HepG2 (cell line): ENCODE results near the gene DNTTIP2. TPM values are rescaled to one million over a fixed set of nuclear protein-coding genes. Genes with fewer than 3 reads are reported as not detected.

ENCODE experiments used
- ATAC-seq: fragments of 200-7000 bp; cut with Tn5 transposase; 3 replicates; pipeline ENCODE4 v1.9.1; 2020; ENCODE audit warnings: mild to moderate bottlenecking, moderate library complexity
- BruUV-seq: library from RNA; stranded (reverse); fragments of 400-500 nt; replicated peaks from 2 replicates; lab custom pipeline; 2021; lab: Mats Ljungman, UMichigan
- CTCF ChIA-PET: fragments of 300-600 bp; formaldehyde crosslinking; extraction: SDS; loops from one replicate; lab custom pipeline; 2021; ENCODE audit warnings: low total read pairs, inconsistent platforms, low intra/inter-chr PET ratio; lab: Yijun Ruan, JAX
- POLR2A ChIA-PET: fragments of 350-600 bp; sonication (Branson Sonifier 250); formaldehyde crosslinking; loops from one replicate; lab custom pipeline; 2020; ENCODE audit warnings: antibody characterized with exemption, inconsistent platforms; lab: Yijun Ruan, JAX
- DNase-seq: peaks from one replicate; pipeline ENCODE4 v3.0.0-alpha.2; 2015; ENCODE audit warnings: low spot score
- FAIRE-seq: peaks from 3 replicates; lab custom pipeline; 2011; peaks lifted over from hg19 to GRCh38; lab: Jason Lieb, UNC
- H2AFZ ChIP-seq: one replicate; pipeline ENCODE4 v1.6.1; 2011; ENCODE audit warnings: low read length, inconsistent platforms
- H3K27ac ChIP-seq: fragments of 300-600 bp; 3 replicates; pipeline ENCODE4 v1.8.0; 2011; ENCODE audit warnings: mixed run types, mild to moderate bottlenecking, mixed read lengths, low read length, inconsistent platforms; ENCODE audit not compliant: insufficient read depth; ENCODE audit errors: extremely low read length
- H3K27me3 ChIP-seq, 2 experiments: fragments of 200-600 bp in 1 of 2; 2 replicates in 1 of 2; 3 replicates in 1 of 2; pipeline versions ENCODE4 v1.6.0 to v1.8.0; 2011; ENCODE audit warnings: low read length in 2 of 2, mild to moderate bottlenecking in 2 of 2, moderate library complexity in 2 of 2, inconsistent platforms in 1 of 2; ENCODE audit not compliant: insufficient read depth in 2 of 2, control insufficient read depth in 1 of 2
- H3K36me3 ChIP-seq, 2 experiments: fragments of 200-600 bp in 1 of 2; replicated peaks in 1 of 2; 2 replicates in 1 of 2; 3 replicates in 1 of 2; pipeline versions ENCODE4 v1.5.1 to v1.8.0; 2011; ENCODE audit warnings: low read length in 2 of 2, inconsistent platforms in 1 of 2; ENCODE audit not compliant: insufficient read depth in 2 of 2, control insufficient read depth in 1 of 2
- H3K4me1 ChIP-seq: 2 replicates; pipeline ENCODE4 v1.5.1; 2012; ENCODE audit warnings: low read length, inconsistent platforms; ENCODE audit not compliant: insufficient read depth
- H3K4me2 ChIP-seq: 2 replicates; pipeline ENCODE4 v1.6.0; 2011; ENCODE audit warnings: low read depth, low read length, inconsistent platforms
- H3K4me3 ChIP-seq, 3 experiments: fragments of 200-600 bp in 1 of 3; sonication (generic), shearing (Covaris generic) in 1 of 3; replicated peaks in 1 of 3; 2 replicates each; pipeline ENCODE4 v1.5.1; 2011 to 2016; ENCODE audit warnings: low read length in 3 of 3, inconsistent platforms in 2 of 3, low read depth in 2 of 3, mild to moderate bottlenecking in 2 of 3, control low read depth in 1 of 3, mixed read lengths in 1 of 3; ENCODE audit not compliant: insufficient read depth in 1 of 3
- H3K79me2 ChIP-seq: one replicate; pipeline ENCODE4 v1.6.1; 2011; ENCODE audit warnings: low read length, inconsistent platforms; ENCODE audit not compliant: insufficient read depth
- H3K9ac ChIP-seq: 2 replicates; pipeline ENCODE4 v1.6.0; 2011; ENCODE audit warnings: mild to moderate bottlenecking, low read depth, low read length, inconsistent platforms; ENCODE audit not compliant: insufficient read depth
- H3K9me3 ChIP-seq: 2 replicates; pipeline ENCODE4 v1.5.1; 2012; ENCODE audit warnings: mild to moderate bottlenecking, low read length
- H4K20me1 ChIP-seq: 2 replicates; pipeline ENCODE4 v1.6.0; 2011; ENCODE audit warnings: inconsistent platforms, mild to moderate bottlenecking, low read length, moderate library complexity; ENCODE audit not compliant: insufficient read depth
- GABPB1 ChIP-seq: IDR thresholded peaks from 2 replicates; pipeline ENCODE4 v1.6.1; 2016; ENCODE audit warnings: mild to moderate bottlenecking, missing genetic modification reagents, moderate library complexity, missing compliant biosample characterization
- MAFG ChIP-seq: sonication (generic); formaldehyde crosslinking; IDR thresholded peaks from 2 replicates; pipeline ENCODE4 v1.5.1; 2020; ENCODE audit warnings: mild to moderate bottlenecking, missing genetic modification reagents
- PAWR ChIP-seq: sonication (generic); formaldehyde crosslinking; IDR thresholded peaks from 2 replicates; pipeline ENCODE4 v1.4.0; 2020; ENCODE audit warnings: missing genetic modification reagents, mild to moderate bottlenecking, borderline replicate concordance
- RAD21 ChIP-seq: fragments of 450-650 bp; formaldehyde crosslinking; IDR thresholded peaks from 2 replicates; pipeline ENCODE4 v1.5.0; 2020; ENCODE audit warnings: mild to moderate bottlenecking
- SATB2 ChIP-seq: sonication (generic); formaldehyde crosslinking; IDR thresholded peaks from 2 replicates; pipeline ENCODE4 v1.5.0; 2020; ENCODE audit warnings: missing genetic modification reagents
- SMAD1 ChIP-seq: sonication (generic); formaldehyde crosslinking; IDR thresholded peaks from 2 replicates; pipeline ENCODE4 v1.4.0; 2020; ENCODE audit warnings: missing genetic modification reagents, low read depth, mild to moderate bottlenecking, borderline replicate concordance
- ZKSCAN5 ChIP-seq: sonication (generic); formaldehyde crosslinking; IDR thresholded peaks from 2 replicates; pipeline ENCODE4 v1.5.1; 2020; ENCODE audit warnings: mild to moderate bottlenecking, missing genetic modification reagents
- ZNF224 ChIP-seq: sonication (generic); formaldehyde crosslinking; IDR thresholded peaks from 2 replicates; pipeline ENCODE4 v1.5.0; 2020; ENCODE audit warnings: mild to moderate bottlenecking, missing genetic modification reagents
- ZNF607 ChIP-seq: sonication (generic); formaldehyde crosslinking; IDR thresholded peaks from 2 replicates; pipeline ENCODE4 v1.5.1; 2020; ENCODE audit warnings: missing genetic modification reagents, mild to moderate bottlenecking, borderline replicate concordance
- WGBS: methylation state at CpG from one replicate; pipeline ENCODE4 v1.1.6; 2017; ENCODE audit warnings: low lambda C conversion rate; 5-methylcytosine and 5-hydroxymethylcytosine counted together
- in situ Hi-C: cut with HindIII; loops from 2 replicates; pipeline ENCODE4 v1.10.0; 2017; ENCODE audit warnings: low pct_unique_long_range_greater_than_20kb; ENCODE audit not compliant: extremely low pct_ligation_motif_present
- intact Hi-C: fragments of 100-400 bp; cut with micrococcal nuclease; formaldehyde crosslinking; loops from one replicate; pipeline ENCODE4 v1.10.0; 2022; ENCODE audit not compliant: unreplicated experiment
- polyA plus RNA-seq, 8 experiments: library from polyadenylated mRNA; depleted of rRNA in 3 of 8; stranded (reverse) in 7 of 8; unstranded in 1 of 8; fragments of >200 nt; fragmentation: Illumina TruSeq in 4 of 8; extraction: Trizol in 4 of 8; gene quantifications; 2 replicates each; pipeline versions ENCODE4 v1.2.1 to v1.2.3, GENCODE V29; 2011 to 2016; ENCODE audit warnings: low read depth in 4 of 8, missing spikeins in 1 of 8, mixed read lengths in 1 of 8; ENCODE audit not compliant: insufficient read depth in 1 of 8
- total RNA-seq, 5 experiments: library from RNA; depleted of rRNA; stranded (reverse); fragments of >200 nt; fragmentation: Illumina TruSeq; extraction: Trizol; gene quantifications; 2 replicates each; pipeline ENCODE4 v1.2.3, GENCODE V29; 2016; ENCODE audit warnings: low read depth in 1 of 5
- TF ChIP-seq, protein P1 (sequence below): IDR thresholded peaks from 2 replicates; pipeline ENCODE4 v1.6.1; 2018; ENCODE audit warnings: missing genetic modification reagents, mild to moderate bottlenecking, missing compliant biosample characterization
- TF ChIP-seq, protein P2 (sequence below): sonication (generic); formaldehyde crosslinking; conservative IDR thresholded peaks from 2 replicates; pipeline ENCODE4 v1.4.0; 2020; ENCODE audit warnings: missing genetic modification reagents
- TF ChIP-seq, protein P3 (sequence below): sonication (generic); formaldehyde crosslinking; IDR thresholded peaks from 2 replicates; pipeline ENCODE4 v1.8.1; 2023; ENCODE audit warnings: mild to moderate bottlenecking, missing genetic modification reagents, borderline replicate concordance
- TF ChIP-seq, protein P4 (sequence below): sonication (generic); formaldehyde crosslinking; IDR thresholded peaks from 2 replicates; pipeline ENCODE4 v1.9.0; 2021; ENCODE audit warnings: missing genetic modification reagents, borderline replicate concordance
- TF ChIP-seq, protein P5 (sequence below): sonication (generic); formaldehyde crosslinking; IDR thresholded peaks from 2 replicates; pipeline ENCODE4 v1.4.0; 2020; ENCODE audit warnings: missing genetic modification reagents

The DNTTIP2 gene
- total and polyA plus RNA-seq, 2 of the 13 experiments (the other 11 are each of a cell fraction or from before 2014, with no cell fraction given), result 11.4 to 63.3 TPM

DNA sequence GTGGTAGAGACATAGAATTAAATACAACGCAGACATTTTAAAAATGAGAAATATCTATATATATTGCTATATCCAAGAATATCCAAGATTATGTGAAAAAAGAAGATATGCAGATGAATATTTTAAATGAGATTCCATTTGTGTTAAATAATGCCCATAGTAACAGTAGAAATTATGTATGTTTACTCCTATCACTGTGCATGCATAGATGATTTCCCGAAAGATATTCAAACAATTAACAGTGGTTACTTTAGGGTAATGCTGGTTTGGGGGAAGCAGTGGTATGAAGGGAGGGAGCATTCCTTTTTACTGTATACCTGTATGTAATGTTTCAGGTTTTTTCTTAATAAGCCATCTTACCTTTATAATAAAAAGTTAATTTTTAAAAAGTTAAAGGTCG lies 25.1 kb downstream of the DNTTIP2 start:
- H3K27ac ChIP-seq, result no peak overlapping the region
- intact Hi-C loops, result no loop called here
- no peak overlapping the region for H3K4me2 ChIP-seq
- no peaks in the 10 kb centered on the region for H3K79me2 ChIP-seq
- H4K20me1 ChIP-seq, result no peaks in the 10 kb centered on the region
- POLR2A ChIA-PET, result no interaction called here
- WGBS, result 73% methylated on average over 3 of the region's 3 CpGs
- H3K4me3 ChIP-seq, result no peak overlapping the region
- CTCF ChIA-PET, result no interaction called here
- no peak overlapping the region for H2AFZ ChIP-seq
- no peak overlapping the region for H3K9ac ChIP-seq
- DNase-seq, result no peak
- H3K27me3 ChIP-seq, result no peaks in the 10 kb centered on the region
- no peak for ATAC-seq
- no TSS peak for BruUV-seq
- H3K4me1 ChIP-seq, result no peaks in the 10 kb centered on the region
- in situ Hi-C loops, result no loop called here
- peaks cover 16% of the 10 kb centered on the region for H3K9me3 ChIP-seq
- no peaks in the 10 kb centered on the region for H3K36me3 ChIP-seq
- no peak for FAIRE-seq
- no peak for TF ChIP-seq SMAD1 (CRISPR knock-in tag)
- no peak for TF ChIP-seq PAWR (CRISPR knock-in tag)
- TF ChIP-seq, protein P1, sequence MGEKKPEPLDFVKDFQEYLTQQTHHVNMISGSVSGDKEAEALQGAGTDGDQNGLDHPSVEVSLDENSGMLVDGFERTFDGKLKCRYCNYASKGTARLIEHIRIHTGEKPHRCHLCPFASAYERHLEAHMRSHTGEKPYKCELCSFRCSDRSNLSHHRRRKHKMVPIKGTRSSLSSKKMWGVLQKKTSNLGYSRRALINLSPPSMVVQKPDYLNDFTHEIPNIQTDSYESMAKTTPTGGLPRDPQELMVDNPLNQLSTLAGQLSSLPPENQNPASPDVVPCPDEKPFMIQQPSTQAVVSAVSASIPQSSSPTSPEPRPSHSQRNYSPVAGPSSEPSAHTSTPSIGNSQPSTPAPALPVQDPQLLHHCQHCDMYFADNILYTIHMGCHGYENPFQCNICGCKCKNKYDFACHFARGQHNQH (CRISPR knock-in tag), result no peak
- TF ChIP-seq ZKSCAN5 (CRISPR knock-in tag), result no peak
- no peak for TF ChIP-seq RAD21 (CRISPR knock-in tag)
- TF ChIP-seq ZNF224 (CRISPR knock-in tag), result no peak
- no peak for TF ChIP-seq SATB2 (CRISPR knock-in tag)
- TF ChIP-seq, protein P2, sequence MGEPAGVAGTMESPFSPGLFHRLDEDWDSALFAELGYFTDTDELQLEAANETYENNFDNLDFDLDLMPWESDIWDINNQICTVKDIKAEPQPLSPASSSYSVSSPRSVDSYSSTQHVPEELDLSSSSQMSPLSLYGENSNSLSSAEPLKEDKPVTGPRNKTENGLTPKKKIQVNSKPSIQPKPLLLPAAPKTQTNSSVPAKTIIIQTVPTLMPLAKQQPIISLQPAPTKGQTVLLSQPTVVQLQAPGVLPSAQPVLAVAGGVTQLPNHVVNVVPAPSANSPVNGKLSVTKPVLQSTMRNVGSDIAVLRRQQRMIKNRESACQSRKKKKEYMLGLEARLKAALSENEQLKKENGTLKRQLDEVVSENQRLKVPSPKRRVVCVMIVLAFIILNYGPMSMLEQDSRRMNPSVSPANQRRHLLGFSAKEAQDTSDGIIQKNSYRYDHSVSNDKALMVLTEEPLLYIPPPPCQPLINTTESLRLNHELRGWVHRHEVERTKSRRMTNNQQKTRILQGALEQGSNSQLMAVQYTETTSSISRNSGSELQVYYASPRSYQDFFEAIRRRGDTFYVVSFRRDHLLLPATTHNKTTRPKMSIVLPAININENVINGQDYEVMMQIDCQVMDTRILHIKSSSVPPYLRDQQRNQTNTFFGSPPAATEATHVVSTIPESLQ, result no peak
- no peak for TF ChIP-seq MAFG (CRISPR knock-in tag)
- TF ChIP-seq ZNF607 (CRISPR knock-in tag), result no peak
- TF ChIP-seq, protein P3, sequence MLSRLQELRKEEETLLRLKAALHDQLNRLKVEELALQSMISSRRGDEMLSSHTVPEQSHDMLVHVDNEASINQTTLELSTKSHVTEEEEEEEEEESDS (CRISPR knock-in tag), result no peak
- TF ChIP-seq, protein P4, sequence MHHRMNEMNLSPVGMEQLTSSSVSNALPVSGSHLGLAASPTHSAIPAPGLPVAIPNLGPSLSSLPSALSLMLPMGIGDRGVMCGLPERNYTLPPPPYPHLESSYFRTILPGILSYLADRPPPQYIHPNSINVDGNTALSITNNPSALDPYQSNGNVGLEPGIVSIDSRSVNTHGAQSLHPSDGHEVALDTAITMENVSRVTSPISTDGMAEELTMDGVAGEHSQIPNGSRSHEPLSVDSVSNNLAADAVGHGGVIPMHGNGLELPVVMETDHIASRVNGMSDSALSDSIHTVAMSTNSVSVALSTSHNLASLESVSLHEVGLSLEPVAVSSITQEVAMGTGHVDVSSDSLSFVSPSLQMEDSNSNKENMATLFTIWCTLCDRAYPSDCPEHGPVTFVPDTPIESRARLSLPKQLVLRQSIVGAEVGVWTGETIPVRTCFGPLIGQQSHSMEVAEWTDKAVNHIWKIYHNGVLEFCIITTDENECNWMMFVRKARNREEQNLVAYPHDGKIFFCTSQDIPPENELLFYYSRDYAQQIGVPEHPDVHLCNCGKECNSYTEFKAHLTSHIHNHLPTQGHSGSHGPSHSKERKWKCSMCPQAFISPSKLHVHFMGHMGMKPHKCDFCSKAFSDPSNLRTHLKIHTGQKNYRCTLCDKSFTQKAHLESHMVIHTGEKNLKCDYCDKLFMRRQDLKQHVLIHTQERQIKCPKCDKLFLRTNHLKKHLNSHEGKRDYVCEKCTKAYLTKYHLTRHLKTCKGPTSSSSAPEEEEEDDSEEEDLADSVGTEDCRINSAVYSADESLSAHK (CRISPR knock-in tag), result no peak
- TF ChIP-seq, protein P5, sequence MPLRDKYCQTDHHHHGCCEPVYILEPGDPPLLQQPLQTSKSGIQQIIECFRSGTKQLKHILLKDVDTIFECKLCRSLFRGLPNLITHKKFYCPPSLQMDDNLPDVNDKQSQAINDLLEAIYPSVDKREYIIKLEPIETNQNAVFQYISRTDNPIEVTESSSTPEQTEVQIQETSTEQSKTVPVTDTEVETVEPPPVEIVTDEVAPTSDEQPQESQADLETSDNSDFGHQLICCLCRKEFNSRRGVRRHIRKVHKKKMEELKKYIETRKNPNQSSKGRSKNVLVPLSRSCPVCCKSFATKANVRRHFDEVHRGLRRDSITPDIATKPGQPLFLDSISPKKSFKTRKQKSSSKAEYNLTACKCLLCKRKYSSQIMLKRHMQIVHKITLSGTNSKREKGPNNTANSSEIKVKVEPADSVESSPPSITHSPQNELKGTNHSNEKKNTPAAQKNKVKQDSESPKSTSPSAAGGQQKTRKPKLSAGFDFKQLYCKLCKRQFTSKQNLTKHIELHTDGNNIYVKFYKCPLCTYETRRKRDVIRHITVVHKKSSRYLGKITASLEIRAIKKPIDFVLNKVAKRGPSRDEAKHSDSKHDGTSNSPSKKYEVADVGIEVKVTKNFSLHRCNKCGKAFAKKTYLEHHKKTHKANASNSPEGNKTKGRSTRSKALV, result no peak
- no peak for TF ChIP-seq GABPB1
